ENCODE results near the gene BMP6. TPM values are rescaled to one million over a fixed set of nuclear protein-coding genes. Genes with fewer than 3 reads are reported as not detected.

Gene BMP6
- total RNA-seq, 3 donors from 2014 or later: 3.5 to 11.1 (median 6.2) TPM

- no peak for DNase-seq (ENCODE audit: low spot score in 2 of 2)
- TF ChIP-seq POLR2AphosphoS5 (IDR thresholded peaks at IDR 0.05): no peak
- TF ChIP-seq CTCF (IDR thresholded peaks at IDR 0.05): no peak
- no peak for TF ChIP-seq POLR2A (IDR thresholded peaks at IDR 0.05)
- intact Hi-C loops (cut with DNase I; ENCODE audit: low total_unique reads): no loop called here
Measured at GRCh38 chr6:7692453-7692784, 33.5 kb upstream of the BMP6 start.

GRCh38 chr6:7693827-7694226, 32.1 kb upstream of the BMP6 start:
- H3K4me1 ChIP-seq: no peaks in the 10 kb centered on the region
- TF ChIP-seq POLR2AphosphoS5 (IDR thresholded peaks at IDR 0.05) (no peak), POLR2A (IDR thresholded peaks at IDR 0.05) (no peak), CTCF (IDR thresholded peaks at IDR 0.05) (no peak)
- intact Hi-C loops (cut with DNase I; ENCODE audit: low total_unique reads): no loop called here
- H3K36me3 ChIP-seq: no peaks in the 10 kb centered on the region
- no peaks in the 10 kb centered on the region for H3K27me3 ChIP-seq
- DNase-seq (ENCODE audit: low spot score in 2 of 2): no peak
- H3K9me3 ChIP-seq: no peaks in the 10 kb centered on the region
- no peak overlapping the region for H3K4me3 ChIP-seq
- no peak overlapping the region for H3K27ac ChIP-seq

More at GRCh38 chr6:7692453-7692784, 33.5 kb upstream of the BMP6 start:
- Histone ChIP-seq H3K9me3 (no peaks in the 10 kb centered on the region), H3K27ac (no peak overlapping the region), H3K36me3 (no peaks in the 10 kb centered on the region), H3K4me3 (no peak overlapping the region), H3K27me3 (no peaks in the 10 kb centered on the region), H3K4me1 (no peaks in the 10 kb centered on the region)

- TF ChIP-seq POLR2AphosphoS5 (IDR thresholded peaks at IDR 0.05) (no peak), POLR2A (IDR thresholded peaks at IDR 0.05) (no peak), CTCF (IDR thresholded peaks at IDR 0.05) (no peak)
Measured at GRCh38 chr6:7696061-7696460, 29.8 kb upstream of the BMP6 start.

GRCh38 chr6:7697432-7697819, 28.5 kb upstream of the BMP6 start:
- Histone ChIP-seq H3K36me3 (no peaks in the 10 kb centered on the region), H3K27me3 (no peaks in the 10 kb centered on the region), H3K27ac (no peak overlapping the region), H3K4me3 (no peak overlapping the region), H3K9me3 (no peaks in the 10 kb centered on the region), H3K4me1 (no peaks in the 10 kb centered on the region)
- no peak for TF ChIP-seq CTCF (IDR thresholded peaks at IDR 0.05)
- no peak for TF ChIP-seq POLR2AphosphoS5 (IDR thresholded peaks at IDR 0.05)
- no peak for TF ChIP-seq POLR2A (IDR thresholded peaks at IDR 0.05)
- DNase-seq (ENCODE audit: low spot score in 2 of 2): no peak
- intact Hi-C loops (cut with DNase I; ENCODE audit: low total_unique reads): no loop called here

More at GRCh38 chr6:7696061-7696460, 29.8 kb upstream of the BMP6 start:
- DNase-seq (ENCODE audit: low spot score in 2 of 2): no peak
- Histone ChIP-seq H3K4me3 (no peak overlapping the region), H3K36me3 (no peaks in the 10 kb centered on the region), H3K27me3 (no peaks in the 10 kb centered on the region), H3K9me3 (no peaks in the 10 kb centered on the region), H3K27ac (no peak overlapping the region), H3K4me1 (no peaks in the 10 kb centered on the region)
- intact Hi-C loops (cut with DNase I; ENCODE audit: low total_unique reads): no loop called here

GRCh38 chr6:7697820-7698623, 27.9 kb upstream of the BMP6 start:
- no peak for DNase-seq (ENCODE audit: low spot score in 2 of 2)
- Histone ChIP-seq H3K9me3 (no peaks in the 10 kb centered on the region), H3K4me3 (no peak overlapping the region), H3K27me3 (no peaks in the 10 kb centered on the region), H3K4me1 (no peaks in the 10 kb centered on the region), H3K27ac (no peak overlapping the region), H3K36me3 (no peaks in the 10 kb centered on the region)
- intact Hi-C loops (cut with DNase I; ENCODE audit: low total_unique reads): no loop called here
- TF ChIP-seq CTCF (IDR thresholded peaks at IDR 0.05) (no peak), POLR2AphosphoS5 (IDR thresholded peaks at IDR 0.05) (no peak), POLR2A (IDR thresholded peaks at IDR 0.05) (no peak)

Measured in breast epithelium (tissue), 4 donors.